ENCODE measurements around the gene DNAJA4. TPM values are rescaled to one million over a fixed set of nuclear protein-coding genes. Genes with fewer than 3 reads are reported as not detected.

DNAJA4 gene
- polyA plus RNA-seq, 4 donors, result 10.7 to 24.3 (median 15.0) TPM

DNA sequence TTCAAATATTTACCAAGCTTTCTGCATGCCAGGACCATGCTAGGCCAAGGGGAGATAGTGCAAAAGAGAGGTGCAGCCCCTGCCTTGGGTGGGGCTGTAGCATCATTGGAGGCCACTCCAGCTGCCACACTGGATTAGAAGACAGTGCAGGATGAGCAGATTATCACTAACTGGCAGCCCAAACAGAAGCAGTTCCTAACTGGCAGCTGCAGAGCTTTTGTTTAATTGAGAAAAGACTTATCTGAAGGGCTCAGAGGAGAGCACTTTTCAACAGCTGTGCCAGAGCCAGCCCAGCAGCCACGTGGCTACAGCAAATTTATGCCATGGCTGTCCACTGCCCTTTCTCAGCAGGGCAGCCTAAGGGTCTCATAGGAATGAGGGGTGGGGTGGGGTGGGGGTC lies 16.5 kb upstream of the DNAJA4 start:
- FAIRE-seq, result no peak

GRCh38 chr15:78249131-78249530 lies 15.2 kb upstream of the DNAJA4 start:
- WGBS, 3 donors, result 78 to 85% (median 85%) methylated on average over 5 of the region's 5 CpGs
- Histone ChIP-seq H3K4me1 (ENCODE audit: control insufficient read depth in 3 of 3, insufficient read depth in 2 of 3, low read depth in 1 of 3, low read length in 2 of 3) (peaks cover 0 to 7% (median 0%) of the 10 kb centered on the region in 3 donors), H3K27me3 (ENCODE audit: control insufficient read depth in 3 of 3, insufficient read depth in 3 of 3, low read length in 3 of 3) (no peaks in the 10 kb centered on the region), H3K9me3 (ENCODE audit: control insufficient read depth in 2 of 2, insufficient read depth in 1 of 2, low read depth in 1 of 2, low read length in 1 of 2) (no peaks in the 10 kb centered on the region), H3K36me3 (ENCODE audit: control insufficient read depth in 3 of 3, insufficient read depth in 2 of 3, low read depth in 1 of 3, low read length in 3 of 3) (no peaks in the 10 kb centered on the region), H3K27ac (ENCODE audit: low read depth in 1 of 3, low read length in 2 of 3) (no peak overlapping the region), H3K4me3 (ENCODE audit: low read depth in 1 of 3, low read length in 3 of 3) (no peak overlapping the region)
- no peak for FAIRE-seq
- DNase-seq, result no peak

More for the DNA sequence above, 16.5 kb upstream of the DNAJA4 start:
- Histone ChIP-seq H3K27me3 (ENCODE audit: control insufficient read depth in 3 of 3, insufficient read depth in 3 of 3, low read length in 3 of 3) (no peaks in the 10 kb centered on the region), H3K4me1 (ENCODE audit: control insufficient read depth in 3 of 3, insufficient read depth in 2 of 3, low read depth in 1 of 3, low read length in 2 of 3) (peaks cover 3 to 19% (median 3%) of the 10 kb centered on the region in 3 donors), H3K27ac (ENCODE audit: low read depth in 1 of 3, low read length in 2 of 3) (no peak overlapping the region), H3K36me3 (ENCODE audit: control insufficient read depth in 3 of 3, insufficient read depth in 2 of 3, low read depth in 1 of 3, low read length in 3 of 3) (no peaks in the 10 kb centered on the region), H3K9me3 (ENCODE audit: control insufficient read depth in 2 of 2, insufficient read depth in 1 of 2, low read depth in 1 of 2, low read length in 1 of 2) (no peaks in the 10 kb centered on the region), H3K4me3 (ENCODE audit: low read depth in 1 of 3, low read length in 3 of 3) (no peak overlapping the region)
- WGBS, 3 donors, result 68 to 70% (median 69%) methylated on average over 1 of the region's 1 CpG
- no peak for DNase-seq

DNA sequence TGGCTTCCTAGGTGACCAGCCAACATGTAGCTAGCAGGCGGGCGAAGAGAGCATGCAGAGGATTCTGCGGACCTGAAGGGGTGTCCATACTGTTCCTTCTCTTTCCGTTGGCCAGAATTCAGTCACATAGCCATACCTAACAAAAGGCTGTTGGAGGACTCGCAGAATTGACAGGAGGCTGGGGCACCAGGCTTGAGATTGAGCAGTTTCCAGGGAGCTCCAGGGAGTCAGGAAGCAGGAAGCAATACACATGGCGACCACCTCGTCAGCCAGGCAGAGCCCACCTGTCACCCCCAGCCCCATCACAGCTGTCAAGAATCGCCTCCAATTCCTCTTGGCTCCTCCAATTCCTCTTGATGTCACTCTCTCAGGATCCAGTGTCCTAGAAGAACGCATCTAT lies 13.2 kb upstream of the DNAJA4 start:
- 82 to 89% (median 87%) methylated on average over 9 of the region's 9 CpGs for WGBS, 3 donors
- Histone ChIP-seq H3K4me3 (ENCODE audit: low read depth in 1 of 3, low read length in 3 of 3) (no peak overlapping the region), H3K27ac (ENCODE audit: low read depth in 1 of 3, low read length in 2 of 3) (no peak overlapping the region), H3K4me1 (ENCODE audit: control insufficient read depth in 3 of 3, insufficient read depth in 2 of 3, low read depth in 1 of 3, low read length in 2 of 3) (no peaks in the 10 kb centered on the region), H3K27me3 (ENCODE audit: control insufficient read depth in 3 of 3, insufficient read depth in 3 of 3, low read length in 3 of 3) (no peaks in the 10 kb centered on the region), H3K36me3 (ENCODE audit: control insufficient read depth in 3 of 3, insufficient read depth in 2 of 3, low read depth in 1 of 3, low read length in 3 of 3) (no peaks in the 10 kb centered on the region), H3K9me3 (ENCODE audit: control insufficient read depth in 2 of 2, insufficient read depth in 1 of 2, low read depth in 1 of 2, low read length in 1 of 2) (no peaks in the 10 kb centered on the region)
- FAIRE-seq (no peak), DNase-seq (no peak)

GRCh38 chr15:78255421-78256043 lies 8.8 kb upstream of the DNAJA4 start:
- FAIRE-seq (no peak), DNase-seq (no peak)
- H3K27ac ChIP-seq (ENCODE audit: low read depth in 1 of 3, low read length in 2 of 3), result no peak overlapping the region
- H3K27me3 ChIP-seq (ENCODE audit: control insufficient read depth in 3 of 3, insufficient read depth in 3 of 3, low read length in 3 of 3), result no peaks in the 10 kb centered on the region
- H3K9me3 ChIP-seq (ENCODE audit: control insufficient read depth in 2 of 2, insufficient read depth in 1 of 2, low read depth in 1 of 2, low read length in 1 of 2), result no peaks in the 10 kb centered on the region
- no peaks in the 10 kb centered on the region for H3K4me1 ChIP-seq (ENCODE audit: control insufficient read depth in 3 of 3, insufficient read depth in 2 of 3, low read depth in 1 of 3, low read length in 2 of 3)
- WGBS, 3 donors, result 82 to 88% (median 86%) methylated on average over 1 of the region's 1 CpG
- H3K36me3 ChIP-seq (ENCODE audit: control insufficient read depth in 3 of 3, insufficient read depth in 2 of 3, low read depth in 1 of 3, low read length in 3 of 3), result no peaks in the 10 kb centered on the region
- no peak overlapping the region for H3K4me3 ChIP-seq (ENCODE audit: low read depth in 1 of 3, low read length in 3 of 3)

DNA sequence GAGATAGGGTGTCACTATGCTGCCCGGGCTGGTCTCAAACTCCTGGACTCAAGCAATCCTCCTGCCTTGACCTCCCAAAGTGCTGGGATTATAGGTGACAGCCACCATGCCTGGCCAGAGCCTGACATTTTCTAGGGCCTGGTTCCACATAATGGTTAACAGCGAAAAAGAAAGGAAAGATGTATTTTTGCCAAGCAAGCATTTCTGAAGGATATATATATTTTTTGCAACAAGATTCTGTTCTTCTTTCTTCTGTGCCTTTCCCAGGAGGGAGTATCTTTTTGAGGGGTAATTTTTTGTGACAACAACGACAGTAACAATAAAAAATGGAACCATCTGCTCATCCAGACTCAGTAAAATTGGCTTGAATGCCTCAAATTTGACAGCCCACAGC lies 8.3 kb upstream of the DNAJA4 start:
- WGBS, 3 donors, result 87 to 91% (median 87%) methylated on average over 3 of the region's 3 CpGs
- Histone ChIP-seq H3K27ac (ENCODE audit: low read depth in 1 of 3, low read length in 2 of 3) (no peak overlapping the region), H3K27me3 (ENCODE audit: control insufficient read depth in 3 of 3, insufficient read depth in 3 of 3, low read length in 3 of 3) (no peaks in the 10 kb centered on the region), H3K36me3 (ENCODE audit: control insufficient read depth in 3 of 3, insufficient read depth in 2 of 3, low read depth in 1 of 3, low read length in 3 of 3) (no peaks in the 10 kb centered on the region), H3K4me1 (ENCODE audit: control insufficient read depth in 3 of 3, insufficient read depth in 2 of 3, low read depth in 1 of 3, low read length in 2 of 3) (no peaks in the 10 kb centered on the region), H3K9me3 (ENCODE audit: control insufficient read depth in 2 of 2, insufficient read depth in 1 of 2, low read depth in 1 of 2, low read length in 1 of 2) (no peaks in the 10 kb centered on the region), H3K4me3 (ENCODE audit: low read depth in 1 of 3, low read length in 3 of 3) (no peak overlapping the region)
- no peak for FAIRE-seq
- DNase-seq, result no peak

DNA sequence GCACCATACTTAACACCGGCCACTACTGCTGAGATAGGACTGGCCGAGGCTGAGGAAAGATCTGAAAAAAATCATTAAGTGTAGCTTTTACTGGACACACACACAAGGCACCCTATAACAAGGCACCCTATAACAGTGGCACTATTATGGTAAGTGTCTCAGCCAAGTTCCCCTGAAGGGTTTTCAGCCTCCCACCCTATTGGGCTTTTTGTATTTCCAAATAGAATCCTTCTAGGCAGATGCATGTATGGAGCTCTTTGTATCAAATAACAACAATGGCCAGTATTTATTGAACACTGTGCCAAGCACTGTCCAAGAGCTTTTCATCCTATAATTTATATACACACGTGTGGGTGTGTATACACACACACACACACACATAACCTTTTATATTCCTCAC lies 6.7 kb upstream of the DNAJA4 start:
- no peaks in the 10 kb centered on the region for H3K9me3 ChIP-seq (ENCODE audit: control insufficient read depth in 2 of 2, insufficient read depth in 1 of 2, low read depth in 1 of 2, low read length in 1 of 2)
- H3K36me3 ChIP-seq (ENCODE audit: control insufficient read depth in 3 of 3, insufficient read depth in 2 of 3, low read depth in 1 of 3, low read length in 3 of 3), result no peaks in the 10 kb centered on the region
- no peak for DNase-seq
- 82 to 92% (median 86%) methylated on average over 3 of the region's 3 CpGs for WGBS, 3 donors
- H3K27ac ChIP-seq (ENCODE audit: low read depth in 1 of 3, low read length in 2 of 3), result no peak overlapping the region
- FAIRE-seq, result no peak
- H3K4me1 ChIP-seq (ENCODE audit: control insufficient read depth in 3 of 3, insufficient read depth in 2 of 3, low read depth in 1 of 3, low read length in 2 of 3), result no peaks in the 10 kb centered on the region
- no peaks in the 10 kb centered on the region for H3K27me3 ChIP-seq (ENCODE audit: control insufficient read depth in 3 of 3, insufficient read depth in 3 of 3, low read length in 3 of 3)
- H3K4me3 ChIP-seq (ENCODE audit: low read depth in 1 of 3, low read length in 3 of 3), result no peak overlapping the region

DNA sequence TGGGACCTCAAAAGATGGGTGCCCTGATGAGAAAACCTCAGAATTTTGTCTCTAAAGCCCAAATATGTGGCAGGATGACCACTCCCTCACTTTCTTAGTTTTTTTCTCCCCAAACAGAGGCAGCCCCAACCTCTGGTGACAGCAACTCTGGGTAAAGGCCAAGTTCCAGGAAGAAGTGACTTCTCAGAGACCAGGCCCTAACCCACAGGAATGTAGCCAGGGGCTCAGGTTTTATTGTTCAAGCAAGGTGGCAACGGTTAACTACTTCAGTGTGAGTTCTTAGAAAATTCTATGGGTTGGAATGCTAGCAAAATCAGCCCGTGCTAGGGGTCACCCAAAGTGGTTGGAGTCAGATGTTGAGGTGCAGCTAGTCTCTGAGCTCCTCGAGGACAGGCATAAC lies 5.1 kb upstream of the DNAJA4 start:
- H3K36me3 ChIP-seq (ENCODE audit: control insufficient read depth in 3 of 3, insufficient read depth in 2 of 3, low read depth in 1 of 3, low read length in 3 of 3), result no peaks in the 10 kb centered on the region
- DNase-seq, result no peak
- H3K27ac ChIP-seq (ENCODE audit: low read depth in 1 of 3, low read length in 2 of 3), result no peak overlapping the region
- no peaks in the 10 kb centered on the region for H3K27me3 ChIP-seq (ENCODE audit: control insufficient read depth in 3 of 3, insufficient read depth in 3 of 3, low read length in 3 of 3)
- no peak for FAIRE-seq
- no peaks in the 10 kb centered on the region for H3K9me3 ChIP-seq (ENCODE audit: control insufficient read depth in 2 of 2, insufficient read depth in 1 of 2, low read depth in 1 of 2, low read length in 1 of 2)
- no peak overlapping the region for H3K4me3 ChIP-seq (ENCODE audit: low read depth in 1 of 3, low read length in 3 of 3)
- H3K4me1 ChIP-seq (ENCODE audit: control insufficient read depth in 3 of 3, insufficient read depth in 2 of 3, low read depth in 1 of 3, low read length in 2 of 3), result no peaks in the 10 kb centered on the region
- 74 to 89% (median 80%) methylated on average over 3 of the region's 3 CpGs for WGBS, 3 donors

DNA sequence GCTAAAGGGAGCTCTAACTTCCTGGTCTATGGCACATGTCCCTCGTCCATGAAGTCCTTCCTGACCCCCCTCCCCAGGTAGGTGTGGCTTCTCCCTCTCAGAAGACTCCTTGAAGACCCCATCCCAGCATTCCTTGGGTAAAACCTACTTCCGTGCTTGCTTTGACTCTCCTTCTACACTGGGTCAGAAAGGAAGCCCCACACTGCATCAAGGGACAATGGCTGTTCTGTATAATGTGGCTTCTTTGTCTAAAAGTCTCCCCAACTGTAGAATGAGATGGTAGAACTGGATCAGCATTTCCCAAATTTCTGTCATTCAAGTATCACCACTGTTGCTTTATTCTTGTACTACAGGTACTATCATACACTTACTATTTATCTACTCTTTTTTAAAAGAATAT lies 3.9 kb upstream of the DNAJA4 start:
- Histone ChIP-seq H3K4me1 (ENCODE audit: control insufficient read depth in 3 of 3, insufficient read depth in 2 of 3, low read depth in 1 of 3, low read length in 2 of 3) (peaks cover 0 to 6% (median 5%) of the 10 kb centered on the region in 3 donors), H3K27me3 (ENCODE audit: control insufficient read depth in 3 of 3, insufficient read depth in 3 of 3, low read length in 3 of 3) (no peaks in the 10 kb centered on the region), H3K9me3 (ENCODE audit: control insufficient read depth in 2 of 2, insufficient read depth in 1 of 2, low read depth in 1 of 2, low read length in 1 of 2) (no peaks in the 10 kb centered on the region), H3K27ac (ENCODE audit: low read depth in 1 of 3, low read length in 2 of 3) (no peak overlapping the region), H3K4me3 (ENCODE audit: low read depth in 1 of 3, low read length in 3 of 3) (no peak overlapping the region), H3K36me3 (ENCODE audit: control insufficient read depth in 3 of 3, insufficient read depth in 2 of 3, low read depth in 1 of 3, low read length in 3 of 3) (no peaks in the 10 kb centered on the region)
- 62 to 67% (median 64%) methylated on average over 2 of the region's 2 CpGs for WGBS, 3 donors
- DNase-seq, result no peak
- no peak for FAIRE-seq

DNA sequence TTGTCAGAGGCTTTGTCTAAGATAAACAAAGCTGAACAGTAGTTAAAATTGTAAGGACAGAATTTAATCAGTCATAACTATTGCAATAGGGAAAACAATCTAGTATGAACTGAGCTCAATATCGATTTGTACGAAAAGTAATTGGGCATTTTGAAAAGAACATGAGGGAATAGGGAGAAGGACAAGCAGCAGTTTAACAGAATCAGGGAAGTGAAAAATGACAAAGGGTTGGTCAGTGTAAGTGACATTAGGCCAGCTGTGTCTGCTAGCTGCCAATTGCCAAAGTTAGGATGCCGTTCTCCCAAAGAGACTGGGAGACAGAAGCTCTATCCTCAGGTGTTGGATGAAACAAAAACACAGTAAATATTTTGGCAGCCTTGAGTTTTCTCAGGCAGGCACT lies 3.3 kb upstream of the DNAJA4 start:
- H3K27ac ChIP-seq (ENCODE audit: low read depth in 1 of 3, low read length in 2 of 3), result no peak overlapping the region
- FAIRE-seq, result no peak
- DNase-seq, result no peak
- no peaks in the 10 kb centered on the region for H3K9me3 ChIP-seq (ENCODE audit: control insufficient read depth in 2 of 2, insufficient read depth in 1 of 2, low read depth in 1 of 2, low read length in 1 of 2)
- H3K36me3 ChIP-seq (ENCODE audit: control insufficient read depth in 3 of 3, insufficient read depth in 2 of 3, low read depth in 1 of 3, low read length in 3 of 3), result no peaks in the 10 kb centered on the region
- 70 to 83% (median 81%) methylated on average over 3 of the region's 3 CpGs for WGBS, 3 donors
- no peaks in the 10 kb centered on the region for H3K27me3 ChIP-seq (ENCODE audit: control insufficient read depth in 3 of 3, insufficient read depth in 3 of 3, low read length in 3 of 3)
- peaks cover 0 to 9% (median 8%) of the 10 kb centered on the region in 3 donors for H3K4me1 ChIP-seq (ENCODE audit: control insufficient read depth in 3 of 3, insufficient read depth in 2 of 3, low read depth in 1 of 3, low read length in 2 of 3)
- no peak overlapping the region for H3K4me3 ChIP-seq (ENCODE audit: low read depth in 1 of 3, low read length in 3 of 3)
